Fibroblast of lung (primary cell): Measurements from ENCODE around the gene PCDHGA1. TPM values are rescaled to one million over a fixed set of nuclear protein-coding genes. Genes with fewer than 3 reads are reported as not detected.

Experiments
- DNase-seq, 2 donors: peaks; one replicate each; pipeline versions ENCODE4 v3.0.0 to v3.0.0-alpha.2; 2010; ENCODE audit warnings: low read depth in 2 of 2
- H2AFZ ChIP-seq: 2 replicates; pipeline ENCODE4 v1.5.1; 2012; ENCODE audit warnings: low read length, control low read depth, inconsistent platforms
- H3K27ac ChIP-seq: 2 replicates; pipeline ENCODE4 v1.5.1; 2011; ENCODE audit warnings: low read length, control low read depth; ENCODE audit not compliant: insufficient read depth
- H3K27me3 ChIP-seq: 2 replicates; pipeline ENCODE4 v1.5.1; 2011; ENCODE audit warnings: mild to moderate bottlenecking, low read length; ENCODE audit not compliant: control insufficient read depth, insufficient read depth
- H3K36me3 ChIP-seq: 2 replicates; pipeline ENCODE4 v1.5.1; 2011; ENCODE audit warnings: low read length; ENCODE audit not compliant: control insufficient read depth, insufficient read depth
- H3K4me1 ChIP-seq: 2 replicates; pipeline ENCODE4 v1.5.1; 2011; ENCODE audit warnings: low read length; ENCODE audit not compliant: control insufficient read depth, insufficient read depth; ENCODE audit errors: extremely low read depth
- H3K4me2 ChIP-seq: 2 replicates; pipeline ENCODE4 v1.5.1; 2011; ENCODE audit warnings: low read length, control low read depth; ENCODE audit not compliant: insufficient read depth; ENCODE audit errors: extremely low read depth
- H3K4me3 ChIP-seq, 4 experiments: fragments of 200-600 bp in 1 of 4; sonication (generic) in 1 of 4; replicated peaks in 1 of 4; 2 replicates each; pipeline ENCODE4 v1.5.1; 2011 to 2016; ENCODE audit warnings: low read length in 4 of 4, low read depth in 3 of 4, mild to moderate bottlenecking in 3 of 4, control low read depth in 2 of 4, inconsistent platforms in 1 of 4, mixed read lengths in 1 of 4; ENCODE audit not compliant: insufficient read depth in 1 of 4; ENCODE audit errors: control extremely low read depth in 1 of 4
- H3K79me2 ChIP-seq: 2 replicates; pipeline ENCODE4 v1.5.1; 2012; ENCODE audit warnings: mild to moderate bottlenecking, low read length, inconsistent platforms; ENCODE audit not compliant: control insufficient read depth, insufficient read depth
- H3K9ac ChIP-seq: 2 replicates; pipeline ENCODE4 v1.5.1; 2011; ENCODE audit warnings: mild to moderate bottlenecking, low read length, control low read depth; ENCODE audit not compliant: insufficient read depth
- H3K9me3 ChIP-seq: 2 replicates; pipeline ENCODE4 v1.5.1; 2012; ENCODE audit warnings: low read depth, low read length; ENCODE audit not compliant: control insufficient read depth, insufficient read depth
- H4K20me1 ChIP-seq: 2 replicates; pipeline ENCODE4 v1.5.1; 2011; ENCODE audit warnings: low read length; ENCODE audit not compliant: control insufficient read depth, insufficient read depth; ENCODE audit errors: extremely low read depth
- CTCF ChIP-seq, 2 donors: IDR thresholded peaks in 1 of 2; conservative IDR thresholded peaks in 1 of 2; 1 replicate in 1 of 2; 2 replicates in 1 of 2; pipeline ENCODE4 v1.5.1; 2011 to 2012; ENCODE audit warnings: low read length in 2 of 2, control low read depth in 1 of 2, inconsistent platforms in 1 of 2, low read depth in 1 of 2, mild to moderate bottlenecking in 1 of 2
- EZH2 ChIP-seq: IDR thresholded peaks from 2 replicates; pipeline ENCODE4 v1.5.1; 2012; ENCODE audit warnings: low read length, control low read depth, mild to moderate bottlenecking; ENCODE audit errors: missing control alignments
- polyA plus RNA-seq, 2 donors: library from polyadenylated mRNA; depleted of rRNA in 1 of 2; stranded (reverse) in 1 of 2; unstranded in 1 of 2; fragments of >200 nt; gene quantifications; 2 replicates each; pipeline ENCODE4 v1.2.1, GENCODE V29; 2011 to 2012; ENCODE audit warnings: missing spikeins in 1 of 2
- total RNA-seq: library from RNA; depleted of rRNA; stranded (reverse); fragments of >200 nt; gene quantifications from 2 replicates; pipeline ENCODE4 v1.2.1, GENCODE V29; 2014

PCDHGA1 gene
- total and polyA plus RNA-seq, 2 donors (not counting 1 experiment from before 2014, with no cell fraction given), result 1.6 to 1.8 TPM

GRCh38 chr5:141441571-141442170, 111.4 kb downstream of the PCDHGA1 start:
- H2AFZ ChIP-seq, result no peak overlapping the region
- no peaks in the 10 kb centered on the region for H3K4me1 ChIP-seq
- no peak overlapping the region for H3K27ac ChIP-seq
- no peaks in the 10 kb centered on the region for H3K9me3 ChIP-seq
- no peak overlapping the region for H3K9ac ChIP-seq
- TF ChIP-seq CTCF (conservative IDR thresholded peaks at IDR 0.05 in 1 of 2, IDR thresholded peaks at IDR 0.05 in 1 of 2; ENCODE audit: low read depth in 1 of 2, low read length in 2 of 2) (no peak), EZH2 (no peak)
- H4K20me1 ChIP-seq, result no peaks in the 10 kb centered on the region
- no peak overlapping the region for H3K4me3 ChIP-seq
- DNase-seq, result no peak
- no peaks in the 10 kb centered on the region for H3K36me3 ChIP-seq
- H3K27me3 ChIP-seq, result no peaks in the 10 kb centered on the region
- no peak overlapping the region for H3K4me2 ChIP-seq
- no peaks in the 10 kb centered on the region for H3K79me2 ChIP-seq

GRCh38 chr5:141465351-141465750, 135.0 kb downstream of the PCDHGA1 start:
- Histone ChIP-seq H3K9ac (no peak overlapping the region), H3K4me1 (no peaks in the 10 kb centered on the region), H3K4me3 (no peak overlapping the region), H3K79me2 (no peaks in the 10 kb centered on the region), H2AFZ (no peak overlapping the region), H3K27ac (no peak overlapping the region), H3K36me3 (no peaks in the 10 kb centered on the region), H3K9me3 (no peaks in the 10 kb centered on the region), H3K27me3 (no peaks in the 10 kb centered on the region), H3K4me2 (no peak overlapping the region), H4K20me1 (no peaks in the 10 kb centered on the region)
- TF ChIP-seq CTCF (conservative IDR thresholded peaks at IDR 0.05 in 1 of 2, IDR thresholded peaks at IDR 0.05 in 1 of 2; ENCODE audit: low read depth in 1 of 2, low read length in 2 of 2), result no peak
- peak in 1 of 2 donors; percentile 74 for DNase-seq

GRCh38 chr5:141475625-141476131, 145.4 kb downstream of the PCDHGA1 start, which contains the start of gene PCDHGC3:
TSS of gene PCDHGC3 (plus strand) at chr5:141475966. CDS start at chr5:141476117, 151 bp downstream.
- H3K79me2 ChIP-seq, result peaks cover 29% of the 10 kb centered on the region
- H3K36me3 ChIP-seq, result peaks cover 1% of the 10 kb centered on the region
- no peaks in the 10 kb centered on the region for H3K9me3 ChIP-seq
- peak within 1 kb of the TSS; percentile 83 for H3K27ac ChIP-seq
- peak; percentile 95 to 96 for DNase-seq
- H3K9ac ChIP-seq, result peak within 1 kb of the TSS; percentile 75
- H3K4me2 ChIP-seq, result peak within 1 kb of the TSS; percentile 89
- H3K27me3 ChIP-seq, result no peaks in the 10 kb centered on the region
- peak within 1 kb of the TSS; percentile 76 to 95 (median 84) for H3K4me3 ChIP-seq
- H4K20me1 ChIP-seq, result peaks cover 3% of the 10 kb centered on the region
- TF ChIP-seq EZH2 (no peak), CTCF (conservative IDR thresholded peaks at IDR 0.05 in 1 of 2, IDR thresholded peaks at IDR 0.05 in 1 of 2; ENCODE audit: low read depth in 1 of 2, low read length in 2 of 2) (peak; percentile 20 to 40)
- peak within 1 kb of the TSS; percentile 51 for H2AFZ ChIP-seq
- peaks cover 14% of the 10 kb centered on the region for H3K4me1 ChIP-seq
